ENCODE results near the gene EXOC4. TPM values are rescaled to one million over a fixed set of nuclear protein-coding genes. Genes with fewer than 3 reads are reported as not detected.

EXOC4 gene
- total RNA-seq, 4 donors from 2014 or later: 52.4 to 82.2 (median 67.0) TPM

GRCh38 chr7:133691727-133692610 lies 439.1 kb downstream of the EXOC4 start:
- 85 to 86% methylated on average over 4 of the region's 4 CpGs for WGBS, 2 donors
- no peak for DNase-seq (ENCODE audit: low spot score in 2 of 2)
- H3K4me3 ChIP-seq (ENCODE audit: low read depth, poor library complexity, severe bottlenecking): no peak overlapping the region
- intact Hi-C loops (cut with DNase I; ENCODE audit: low total_unique reads): no loop called here
- no peak for TF ChIP-seq POLR2A (IDR thresholded peaks at IDR 0.05)
- TF ChIP-seq, protein P1, sequence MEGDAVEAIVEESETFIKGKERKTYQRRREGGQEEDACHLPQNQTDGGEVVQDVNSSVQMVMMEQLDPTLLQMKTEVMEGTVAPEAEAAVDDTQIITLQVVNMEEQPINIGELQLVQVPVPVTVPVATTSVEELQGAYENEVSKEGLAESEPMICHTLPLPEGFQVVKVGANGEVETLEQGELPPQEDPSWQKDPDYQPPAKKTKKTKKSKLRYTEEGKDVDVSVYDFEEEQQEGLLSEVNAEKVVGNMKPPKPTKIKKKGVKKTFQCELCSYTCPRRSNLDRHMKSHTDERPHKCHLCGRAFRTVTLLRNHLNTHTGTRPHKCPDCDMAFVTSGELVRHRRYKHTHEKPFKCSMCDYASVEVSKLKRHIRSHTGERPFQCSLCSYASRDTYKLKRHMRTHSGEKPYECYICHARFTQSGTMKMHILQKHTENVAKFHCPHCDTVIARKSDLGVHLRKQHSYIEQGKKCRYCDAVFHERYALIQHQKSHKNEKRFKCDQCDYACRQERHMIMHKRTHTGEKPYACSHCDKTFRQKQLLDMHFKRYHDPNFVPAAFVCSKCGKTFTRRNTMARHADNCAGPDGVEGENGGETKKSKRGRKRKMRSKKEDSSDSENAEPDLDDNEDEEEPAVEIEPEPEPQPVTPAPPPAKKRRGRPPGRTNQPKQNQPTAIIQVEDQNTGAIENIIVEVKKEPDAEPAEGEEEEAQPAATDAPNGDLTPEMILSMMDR (IDR thresholded peaks at IDR 0.05): no peak

DNA sequence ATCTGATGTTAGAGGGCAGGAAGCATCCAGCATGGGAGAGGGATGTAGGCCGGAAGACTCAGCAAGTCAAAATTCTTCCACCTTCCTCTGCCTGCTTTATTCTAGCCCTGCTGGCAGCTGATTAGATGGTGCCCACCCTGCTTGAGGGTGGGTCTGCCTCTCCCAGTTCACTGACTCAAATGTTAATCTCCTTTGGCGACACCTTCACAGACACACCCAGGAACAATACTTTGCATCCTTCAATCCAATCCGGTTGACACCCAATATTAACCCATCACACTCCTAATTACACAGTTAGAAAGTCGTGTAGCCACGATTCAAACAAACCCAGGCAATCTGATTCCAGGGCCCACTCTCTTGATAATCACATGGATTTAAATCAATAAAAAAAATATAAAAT lies 440.4 kb downstream of the EXOC4 start:
- no peak for DNase-seq (ENCODE audit: low spot score in 2 of 2)
- H3K4me3 ChIP-seq (ENCODE audit: low read depth, poor library complexity, severe bottlenecking): no peak overlapping the region
- intact Hi-C loops (cut with DNase I; ENCODE audit: low total_unique reads): no loop called here
- 80 to 82% methylated on average over 5 of the region's 5 CpGs for WGBS, 2 donors
- TF ChIP-seq, protein P1 (IDR thresholded peaks at IDR 0.05): no peak
- TF ChIP-seq POLR2A (IDR thresholded peaks at IDR 0.05): no peak

DNA sequence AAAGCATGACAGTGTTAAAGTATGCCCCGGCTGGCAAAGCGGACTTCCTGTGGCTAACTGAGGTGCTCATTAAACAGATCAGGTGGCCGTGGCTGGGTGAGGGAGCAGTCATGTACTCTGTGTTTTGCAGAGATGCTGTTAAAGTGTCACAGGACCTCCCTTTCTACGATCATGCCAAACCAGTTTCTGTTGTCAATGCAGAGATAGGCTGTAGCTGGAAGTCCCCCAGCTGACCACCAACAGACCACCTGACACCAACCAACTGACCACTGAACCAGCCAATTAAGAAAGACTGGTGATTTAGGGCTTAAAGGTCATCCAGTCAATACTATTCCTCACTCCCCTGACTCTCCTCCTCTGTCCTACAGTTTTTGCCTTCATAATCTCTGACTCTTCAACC lies 443.2 kb downstream of the EXOC4 start:
- no peak for TF ChIP-seq POLR2A (IDR thresholded peaks at IDR 0.05)
- TF ChIP-seq, protein P1 (IDR thresholded peaks at IDR 0.05): no peak
- no peak overlapping the region for H3K4me3 ChIP-seq (ENCODE audit: low read depth, poor library complexity, severe bottlenecking)
- intact Hi-C loops (cut with DNase I; ENCODE audit: low total_unique reads): no loop called here
- DNase-seq (ENCODE audit: low spot score in 2 of 2): no peak
- 82 to 90% methylated on average over 4 of the region's 4 CpGs for WGBS, 2 donors

DNA sequence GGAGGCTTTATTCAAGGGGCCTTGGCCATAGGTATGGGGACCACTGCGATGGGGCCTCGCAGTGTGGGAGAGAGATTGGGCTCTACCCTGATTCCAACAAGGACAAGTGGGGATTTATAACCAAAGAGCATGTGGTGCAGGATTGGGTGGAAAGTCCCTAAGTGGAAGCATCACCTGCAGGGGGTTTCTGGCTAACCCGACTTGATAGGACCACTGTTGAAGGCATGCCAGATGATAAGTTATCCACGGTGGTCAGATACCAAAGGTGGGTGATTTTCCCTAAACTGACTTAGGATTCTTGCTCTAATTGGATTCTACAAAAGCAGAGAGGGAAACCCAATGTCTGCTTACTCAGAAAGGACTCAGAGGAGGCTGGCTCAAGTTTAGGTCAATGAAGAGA lies 444.7 kb downstream of the EXOC4 start:
- WGBS, 2 donors: 94 to 100% methylated on average over 4 of the region's 4 CpGs

DNA sequence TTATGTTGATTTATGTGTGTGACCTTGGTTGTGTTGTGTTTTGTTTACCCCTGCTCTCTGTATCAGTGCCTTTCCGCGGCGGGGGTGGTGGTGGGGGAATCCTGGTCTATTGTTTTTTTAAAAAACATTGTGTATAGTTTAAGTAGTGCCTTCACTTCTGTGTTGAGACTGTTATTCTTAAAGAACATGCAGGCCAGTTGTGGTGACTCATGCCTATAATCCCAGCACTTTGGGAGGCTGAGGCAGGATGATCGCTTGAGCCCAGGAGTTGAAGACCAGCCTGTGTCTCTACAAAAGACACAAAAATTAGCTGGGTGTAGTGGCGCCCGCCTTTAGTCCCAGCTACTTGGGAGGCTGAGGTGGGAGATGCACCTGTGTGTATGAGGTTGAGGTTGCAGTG lies 445.2 kb downstream of the EXOC4 start:
- intact Hi-C loops (cut with DNase I; ENCODE audit: low total_unique reads): no loop called here
- TF ChIP-seq, protein P1 (IDR thresholded peaks at IDR 0.05): no peak
- no peak for TF ChIP-seq POLR2A (IDR thresholded peaks at IDR 0.05)
- 96 to 99% methylated on average over 6 of the region's 6 CpGs for WGBS, 2 donors
- no peak for DNase-seq (ENCODE audit: low spot score in 2 of 2)
- H3K4me3 ChIP-seq (ENCODE audit: low read depth, poor library complexity, severe bottlenecking): no peak overlapping the region

More for the DNA sequence above, 444.7 kb downstream of the EXOC4 start:
- H3K4me3 ChIP-seq (ENCODE audit: low read depth, poor library complexity, severe bottlenecking): no peak overlapping the region
- DNase-seq (ENCODE audit: low spot score in 2 of 2): no peak
- intact Hi-C loops (cut with DNase I; ENCODE audit: low total_unique reads): no loop called here
- no peak for TF ChIP-seq POLR2A (IDR thresholded peaks at IDR 0.05)
- TF ChIP-seq, protein P1 (IDR thresholded peaks at IDR 0.05): no peak

All from lower leg skin (tissue), 4 donors.